B cell (primary cell): ENCODE results near the gene ABR.

ENCODE experiments used
- EZH2 ChIP-seq: IDR thresholded peaks from 2 replicates; pipeline ENCODE4 v1.6.1; 2012; ENCODE audit warnings: borderline replicate concordance, low read depth, mild to moderate bottlenecking, moderate library complexity, low read length; ENCODE audit not compliant: insufficient read depth, poor library complexity, severe bottlenecking
- TF ChIP-seq, protein P1 (sequence below): fragments of 200-600 bp; IDR thresholded peaks from one replicate; pipeline ENCODE4 v1.8.0; 2022; ENCODE audit warnings: antibody characterized with exemption, mild to moderate bottlenecking

- TF ChIP-seq, protein P1, sequence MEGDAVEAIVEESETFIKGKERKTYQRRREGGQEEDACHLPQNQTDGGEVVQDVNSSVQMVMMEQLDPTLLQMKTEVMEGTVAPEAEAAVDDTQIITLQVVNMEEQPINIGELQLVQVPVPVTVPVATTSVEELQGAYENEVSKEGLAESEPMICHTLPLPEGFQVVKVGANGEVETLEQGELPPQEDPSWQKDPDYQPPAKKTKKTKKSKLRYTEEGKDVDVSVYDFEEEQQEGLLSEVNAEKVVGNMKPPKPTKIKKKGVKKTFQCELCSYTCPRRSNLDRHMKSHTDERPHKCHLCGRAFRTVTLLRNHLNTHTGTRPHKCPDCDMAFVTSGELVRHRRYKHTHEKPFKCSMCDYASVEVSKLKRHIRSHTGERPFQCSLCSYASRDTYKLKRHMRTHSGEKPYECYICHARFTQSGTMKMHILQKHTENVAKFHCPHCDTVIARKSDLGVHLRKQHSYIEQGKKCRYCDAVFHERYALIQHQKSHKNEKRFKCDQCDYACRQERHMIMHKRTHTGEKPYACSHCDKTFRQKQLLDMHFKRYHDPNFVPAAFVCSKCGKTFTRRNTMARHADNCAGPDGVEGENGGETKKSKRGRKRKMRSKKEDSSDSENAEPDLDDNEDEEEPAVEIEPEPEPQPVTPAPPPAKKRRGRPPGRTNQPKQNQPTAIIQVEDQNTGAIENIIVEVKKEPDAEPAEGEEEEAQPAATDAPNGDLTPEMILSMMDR, result no peak
- TF ChIP-seq EZH2, result no peak
These were observed 22.9 kb downstream of the ABR start for GRCh38 chr17:1156864-1157263.
